HepG2 (cell line): ENCODE measurements around the gene MGST2. TPM values are rescaled to one million over a fixed set of nuclear protein-coding genes. Genes with fewer than 3 reads are reported as not detected.
A peak's percentile ranks its signal among the peaks of the same experiment; 100 is the strongest.

ENCODE experiments used
- FIP1L1 ChIP-seq: fragments of 200-400 bp; formaldehyde crosslinking; IDR thresholded peaks from 2 replicates; pipeline ENCODE4 v1.6.1; 2018; ENCODE audit warnings: low read depth, mild to moderate bottlenecking, low read length, moderate library complexity, borderline replicate concordance; ENCODE audit not compliant: insufficient read depth
- GATAD2A ChIP-seq: IDR thresholded peaks from 2 replicates; pipeline ENCODE4 v1.6.1; 2016
- GTF3A ChIP-seq: sonication (generic); formaldehyde crosslinking; conservative IDR thresholded peaks from 2 replicates; pipeline ENCODE4 v1.4.0; 2020; ENCODE audit warnings: mild to moderate bottlenecking, missing genetic modification reagents
- HINFP ChIP-seq: sonication (generic); formaldehyde crosslinking; IDR thresholded peaks from 2 replicates; pipeline ENCODE4 v1.4.0; 2020; ENCODE audit warnings: low read depth, mild to moderate bottlenecking, missing genetic modification reagents
- NAIF1 ChIP-seq: sonication (generic); formaldehyde crosslinking; IDR thresholded peaks from 2 replicates; pipeline ENCODE4 v1.5.0; 2020; ENCODE audit warnings: mild to moderate bottlenecking, missing genetic modification reagents, borderline replicate concordance
- ONECUT2 ChIP-seq: sonication (generic); formaldehyde crosslinking; IDR thresholded peaks from 2 replicates; pipeline ENCODE4 v1.4.0; 2020; ENCODE audit warnings: missing genetic modification reagents
- PITX1 ChIP-seq: sonication (generic); formaldehyde crosslinking; IDR thresholded peaks from 2 replicates; pipeline ENCODE4 v1.5.1; 2020; ENCODE audit warnings: mild to moderate bottlenecking, missing genetic modification reagents
- POLR2AphosphoS2 ChIP-seq: IDR thresholded peaks from 2 replicates; pipeline ENCODE4 v1.6.1; 2011; ENCODE audit warnings: low read depth, low read length, improper control_type of control experiment
- PREB ChIP-seq: sonication (generic); formaldehyde crosslinking; IDR thresholded peaks from 2 replicates; pipeline ENCODE4 v1.4.0; 2020; ENCODE audit warnings: missing genetic modification reagents
- PRPF4 ChIP-seq: fragments of 200-400 bp; formaldehyde crosslinking; IDR thresholded peaks from 2 replicates; pipeline ENCODE4 v1.6.1; 2016; ENCODE audit warnings: low read length, low read depth; ENCODE audit not compliant: poor library complexity, severe bottlenecking
- RBM39 ChIP-seq: fragments of 200-400 bp; formaldehyde crosslinking; IDR thresholded peaks from one replicate; pipeline ENCODE4 v1.6.1; 2018; ENCODE audit warnings: antibody characterized with exemption, mild to moderate bottlenecking, low read depth, low read length; ENCODE audit not compliant: poor library complexity, severe bottlenecking
- REL ChIP-seq: sonication (generic); formaldehyde crosslinking; conservative IDR thresholded peaks from 2 replicates; pipeline ENCODE4 v1.8.0; 2022; ENCODE audit warnings: mild to moderate bottlenecking, missing genetic modification reagents, moderate library complexity
- SALL2 ChIP-seq: sonication (generic); formaldehyde crosslinking; IDR thresholded peaks from 2 replicates; pipeline ENCODE4 v1.8.1; 2023; ENCODE audit warnings: mild to moderate bottlenecking, missing genetic modification reagents, inconsistent platforms
- SYNCRIP ChIP-seq: fragments of 200-400 bp; formaldehyde crosslinking; IDR thresholded peaks from 2 replicates; pipeline ENCODE4 v1.6.1; 2018; ENCODE audit warnings: mild to moderate bottlenecking, low read depth, low read length; ENCODE audit not compliant: insufficient read depth
- ZNF644 ChIP-seq: IDR thresholded peaks from 2 replicates; pipeline ENCODE4 v1.6.1; 2016; ENCODE audit warnings: low read depth
- ZNF772 ChIP-seq: sonication (generic); formaldehyde crosslinking; IDR thresholded peaks from 2 replicates; pipeline ENCODE4 v1.5.0; 2020; ENCODE audit warnings: mild to moderate bottlenecking, missing genetic modification reagents
- ZNF790 ChIP-seq: sonication (generic); formaldehyde crosslinking; IDR thresholded peaks from 2 replicates; pipeline ENCODE4 v1.8.0; 2022; ENCODE audit warnings: missing genetic modification reagents, mild to moderate bottlenecking, borderline replicate concordance
- polyA plus RNA-seq, 8 experiments: library from polyadenylated mRNA; depleted of rRNA in 3 of 8; stranded (reverse) in 7 of 8; unstranded in 1 of 8; fragments of >200 nt; fragmentation: Illumina TruSeq in 4 of 8; extraction: Trizol in 4 of 8; gene quantifications; 2 replicates each; pipeline versions ENCODE4 v1.2.1 to v1.2.3, GENCODE V29; 2011 to 2016; ENCODE audit warnings: low read depth in 4 of 8, missing spikeins in 1 of 8, mixed read lengths in 1 of 8; ENCODE audit not compliant: insufficient read depth in 1 of 8
- total RNA-seq, 5 experiments: library from RNA; depleted of rRNA; stranded (reverse); fragments of >200 nt; fragmentation: Illumina TruSeq; extraction: Trizol; gene quantifications; 2 replicates each; pipeline ENCODE4 v1.2.3, GENCODE V29; 2016; ENCODE audit warnings: low read depth in 1 of 5
- TF ChIP-seq, protein P1 (sequence below): sonication (generic); formaldehyde crosslinking; IDR thresholded peaks from 2 replicates; pipeline ENCODE4 v1.8.0; 2022; ENCODE audit warnings: mild to moderate bottlenecking, missing genetic modification reagents; ENCODE audit not compliant: insufficient replicate concordance
- TF ChIP-seq, protein P2 (sequence below): IDR thresholded peaks from 2 replicates; pipeline ENCODE4 v1.6.1; 2012; ENCODE audit warnings: low read depth, low read length, improper control_type of control experiment
- TF ChIP-seq, protein P3 (sequence below): sonication (generic); formaldehyde crosslinking; IDR thresholded peaks from 2 replicates; pipeline ENCODE4 v1.5.0; 2020; ENCODE audit warnings: missing genetic modification reagents
- TF ChIP-seq, protein P4 (sequence below): sonication (generic); formaldehyde crosslinking; IDR thresholded peaks from 2 replicates; pipeline ENCODE4 v1.4.0; 2020; ENCODE audit warnings: missing genetic modification reagents

Gene MGST2
- total and polyA plus RNA-seq, 2 of the 13 experiments (the other 11 are each of a cell fraction or from before 2014, with no cell fraction given) = 205 to 416 TPM

DNA sequence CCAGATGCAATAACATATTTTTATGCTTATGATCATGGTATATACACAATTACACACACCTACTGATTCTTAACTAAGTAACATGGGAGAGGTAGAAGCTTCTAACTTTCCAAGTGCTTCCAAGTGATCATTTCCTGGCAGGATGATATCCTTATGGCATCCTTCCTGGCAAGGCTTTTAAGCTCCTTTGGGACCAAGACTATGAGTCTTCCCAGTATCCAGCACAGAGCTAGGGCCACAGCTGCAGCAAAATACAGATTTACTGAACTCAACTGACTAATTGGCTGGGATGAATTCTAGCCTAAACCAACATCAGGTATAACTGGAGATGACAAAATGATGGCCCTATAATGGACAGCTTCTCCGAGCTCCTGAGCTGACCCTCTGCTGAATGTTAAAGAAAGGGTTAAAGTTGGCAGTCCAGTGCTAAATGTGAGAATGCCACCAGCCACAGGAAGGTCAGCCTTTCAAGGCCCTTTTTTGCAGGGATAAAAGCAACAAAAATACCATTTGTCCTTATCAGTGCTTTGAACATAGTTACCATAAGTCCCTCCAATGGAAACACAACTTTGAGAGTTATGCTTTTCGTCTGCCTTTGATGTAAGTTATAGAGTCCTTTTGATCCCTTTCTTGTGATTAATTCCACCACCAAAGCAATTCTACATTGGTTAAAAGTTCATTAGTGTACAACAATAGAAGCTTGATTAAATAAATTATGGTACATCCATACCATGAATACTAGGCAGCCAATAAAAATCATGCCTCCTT, 73.4 kb downstream of the MGST2 start (continued):
- TF ChIP-seq ZNF644 (CRISPR knock-in tag) (peak; percentile 68; the same call in 1 of the 2 replicates), PREB (CRISPR knock-in tag) (no peak), GTF3A (no peak), ONECUT2 (CRISPR knock-in tag) (no peak), PITX1 (CRISPR knock-in tag) (peak; percentile 22; the same call in 1 of the 2 replicates), REL (CRISPR knock-in tag) (no peak), POLR2AphosphoS2 (no peak), RBM39 (no peak), NAIF1 (no peak), SALL2 (CRISPR knock-in tag) (no peak), HINFP (CRISPR knock-in tag) (no peak), GATAD2A (peak; percentile 77), FIP1L1 (no peak), SYNCRIP (no peak), ZNF790 (no peak), PRPF4 (no peak), ZNF772 (CRISPR knock-in tag) (no peak)
- TF ChIP-seq, protein P1, sequence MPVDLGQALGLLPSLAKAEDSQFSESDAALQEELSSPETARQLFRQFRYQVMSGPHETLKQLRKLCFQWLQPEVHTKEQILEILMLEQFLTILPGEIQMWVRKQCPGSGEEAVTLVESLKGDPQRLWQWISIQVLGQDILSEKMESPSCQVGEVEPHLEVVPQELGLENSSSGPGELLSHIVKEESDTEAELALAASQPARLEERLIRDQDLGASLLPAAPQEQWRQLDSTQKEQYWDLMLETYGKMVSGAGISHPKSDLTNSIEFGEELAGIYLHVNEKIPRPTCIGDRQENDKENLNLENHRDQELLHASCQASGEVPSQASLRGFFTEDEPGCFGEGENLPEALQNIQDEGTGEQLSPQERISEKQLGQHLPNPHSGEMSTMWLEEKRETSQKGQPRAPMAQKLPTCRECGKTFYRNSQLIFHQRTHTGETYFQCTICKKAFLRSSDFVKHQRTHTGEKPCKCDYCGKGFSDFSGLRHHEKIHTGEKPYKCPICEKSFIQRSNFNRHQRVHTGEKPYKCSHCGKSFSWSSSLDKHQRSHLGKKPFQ (CRISPR knock-in tag) = no peak
- TF ChIP-seq, protein P2, sequence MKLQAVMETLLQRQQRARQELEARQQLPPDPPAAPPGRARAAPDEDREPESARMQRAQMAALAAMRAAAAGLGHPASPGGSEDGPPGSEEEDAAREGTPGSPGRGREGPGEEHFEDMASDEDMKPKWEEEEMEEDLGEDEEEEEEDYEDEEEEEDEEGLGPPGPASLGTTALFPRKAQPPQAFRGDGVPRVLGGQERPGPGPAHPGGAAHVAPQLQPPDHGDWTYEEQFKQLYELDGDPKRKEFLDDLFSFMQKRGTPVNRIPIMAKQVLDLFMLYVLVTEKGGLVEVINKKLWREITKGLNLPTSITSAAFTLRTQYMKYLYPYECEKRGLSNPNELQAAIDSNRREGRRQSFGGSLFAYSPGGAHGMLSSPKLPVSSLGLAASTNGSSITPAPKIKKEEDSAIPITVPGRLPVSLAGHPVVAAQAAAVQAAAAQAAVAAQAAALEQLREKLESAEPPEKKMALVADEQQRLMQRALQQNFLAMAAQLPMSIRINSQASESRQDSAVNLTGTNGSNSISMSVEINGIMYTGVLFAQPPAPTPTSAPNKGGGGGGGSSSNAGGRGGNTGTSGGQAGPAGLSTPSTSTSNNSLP = peak; percentile 45; the same call in 1 of the 2 replicates
- TF ChIP-seq, protein P3, sequence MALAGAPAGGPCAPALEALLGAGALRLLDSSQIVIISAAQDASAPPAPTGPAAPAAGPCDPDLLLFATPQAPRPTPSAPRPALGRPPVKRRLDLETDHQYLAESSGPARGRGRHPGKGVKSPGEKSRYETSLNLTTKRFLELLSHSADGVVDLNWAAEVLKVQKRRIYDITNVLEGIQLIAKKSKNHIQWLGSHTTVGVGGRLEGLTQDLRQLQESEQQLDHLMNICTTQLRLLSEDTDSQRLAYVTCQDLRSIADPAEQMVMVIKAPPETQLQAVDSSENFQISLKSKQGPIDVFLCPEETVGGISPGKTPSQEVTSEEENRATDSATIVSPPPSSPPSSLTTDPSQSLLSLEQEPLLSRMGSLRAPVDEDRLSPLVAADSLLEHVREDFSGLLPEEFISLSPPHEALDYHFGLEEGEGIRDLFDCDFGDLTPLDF (CRISPR knock-in tag) = no peak
- TF ChIP-seq, protein P4, sequence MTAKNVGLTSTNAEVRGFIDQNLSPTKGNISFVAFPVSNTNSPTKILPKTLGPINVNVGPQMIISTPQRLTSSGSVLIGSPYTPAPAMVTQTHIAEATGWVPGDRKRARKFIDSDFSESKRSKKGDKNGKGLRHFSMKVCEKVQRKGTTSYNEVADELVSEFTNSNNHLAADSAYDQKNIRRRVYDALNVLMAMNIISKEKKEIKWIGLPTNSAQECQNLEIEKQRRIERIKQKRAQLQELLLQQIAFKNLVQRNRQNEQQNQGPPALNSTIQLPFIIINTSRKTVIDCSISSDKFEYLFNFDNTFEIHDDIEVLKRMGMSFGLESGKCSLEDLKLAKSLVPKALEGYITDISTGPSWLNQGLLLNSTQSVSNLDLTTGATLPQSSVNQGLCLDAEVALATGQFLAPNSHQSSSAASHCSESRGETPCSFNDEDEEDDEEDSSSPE = no peak
